ENCODE results near the gene C18orf63.

The C18orf63 gene

DNA sequence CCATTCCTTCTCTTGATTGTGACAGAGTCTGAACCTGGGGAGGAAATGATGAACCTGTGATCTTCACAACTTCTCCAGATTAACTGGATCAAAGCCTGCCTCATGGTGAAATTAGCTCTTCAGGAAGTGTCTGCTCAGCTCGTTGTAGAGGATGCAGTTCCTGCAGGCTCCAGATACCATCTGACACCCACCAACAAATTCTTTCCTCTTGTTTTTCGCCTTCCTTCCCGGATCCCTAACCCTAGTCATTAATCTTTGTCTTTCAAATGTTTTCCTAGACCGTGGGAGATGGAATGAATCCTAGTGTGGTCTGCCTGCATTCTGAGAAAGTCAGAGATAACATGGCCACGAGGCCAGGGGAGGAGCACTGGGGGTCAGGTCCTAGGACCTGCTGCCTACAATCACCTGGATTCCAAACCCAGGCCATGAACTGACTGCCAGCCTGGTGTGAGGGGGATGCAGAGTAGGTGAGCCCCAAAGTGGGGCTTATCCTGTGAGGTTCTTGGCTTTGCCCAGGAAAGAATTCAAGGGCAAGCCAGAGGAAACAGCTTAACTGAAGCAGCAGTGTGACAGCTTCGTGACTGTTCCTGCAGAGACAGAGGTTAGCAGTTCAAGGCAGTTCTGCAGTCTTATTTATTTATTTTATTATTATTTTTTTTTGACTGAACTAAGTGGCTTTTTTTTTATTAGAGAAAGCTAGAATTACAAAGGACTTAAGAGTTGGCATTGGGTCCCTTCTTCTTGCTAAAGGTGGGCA, 73.7 kb downstream of the C18orf63 start:
- TF ChIP-seq POLR2A (IDR thresholded peaks at IDR 0.05; ENCODE audit: low read depth, low read length), result no peak
- DNase-seq (ENCODE audit: insufficient read length, low spot score) (no peak), FAIRE-seq (no peak)

DNA sequence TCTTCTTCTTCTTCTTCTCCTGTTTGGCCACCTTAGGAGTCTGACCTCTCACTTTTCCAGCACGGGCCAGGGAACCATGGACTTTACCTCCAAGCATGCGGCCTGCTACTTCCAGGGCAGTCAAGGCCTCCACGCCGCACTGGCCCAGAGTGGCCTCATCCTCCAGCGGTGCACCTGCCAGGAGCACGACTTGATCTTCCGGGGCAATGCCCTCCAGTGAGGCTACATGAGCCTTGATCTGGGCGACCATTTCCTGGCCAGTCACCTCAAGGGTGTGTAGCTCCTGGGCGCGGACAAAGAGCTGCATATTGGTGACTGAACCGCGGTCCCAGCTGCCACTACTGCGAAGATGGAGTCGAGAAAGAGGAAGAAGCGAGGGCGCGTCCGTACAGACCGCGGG, 74.4 kb downstream of the C18orf63 start:
- no peak for DNase-seq (ENCODE audit: insufficient read length, low spot score)
- no peak for FAIRE-seq
- no peak for TF ChIP-seq POLR2A (IDR thresholded peaks at IDR 0.05; ENCODE audit: low read depth, low read length)

DNA sequence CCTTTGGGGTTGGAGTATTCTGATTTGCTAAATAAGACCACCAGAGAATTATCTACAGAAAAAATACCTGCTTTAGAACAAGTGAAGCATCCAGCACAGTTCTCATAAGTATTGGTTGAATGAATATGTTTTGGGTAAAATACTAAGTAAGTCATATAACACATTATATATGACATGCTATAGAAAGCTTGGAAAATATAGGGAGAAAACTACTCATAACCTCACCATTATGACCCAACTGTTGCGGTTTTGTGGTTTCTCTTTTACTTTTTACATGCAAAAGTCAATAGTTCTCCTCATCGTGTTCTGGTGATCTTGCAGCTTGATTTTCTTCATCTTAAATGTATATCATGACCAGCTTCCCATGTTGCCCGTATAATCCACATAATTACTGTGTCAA, 75.3 kb downstream of the C18orf63 start:
- DNase-seq (ENCODE audit: insufficient read length, low spot score) (no peak), FAIRE-seq (no peak)
- TF ChIP-seq POLR2A (IDR thresholded peaks at IDR 0.05; ENCODE audit: low read depth, low read length), result no peak

- FAIRE-seq (no peak), DNase-seq (ENCODE audit: insufficient read length, low spot score) (no peak)
- no peak for TF ChIP-seq POLR2A (IDR thresholded peaks at IDR 0.05; ENCODE audit: low read depth, low read length)
Measured at GRCh38 chr18:74392323-74392722, 76.7 kb downstream of the C18orf63 start.

DNA sequence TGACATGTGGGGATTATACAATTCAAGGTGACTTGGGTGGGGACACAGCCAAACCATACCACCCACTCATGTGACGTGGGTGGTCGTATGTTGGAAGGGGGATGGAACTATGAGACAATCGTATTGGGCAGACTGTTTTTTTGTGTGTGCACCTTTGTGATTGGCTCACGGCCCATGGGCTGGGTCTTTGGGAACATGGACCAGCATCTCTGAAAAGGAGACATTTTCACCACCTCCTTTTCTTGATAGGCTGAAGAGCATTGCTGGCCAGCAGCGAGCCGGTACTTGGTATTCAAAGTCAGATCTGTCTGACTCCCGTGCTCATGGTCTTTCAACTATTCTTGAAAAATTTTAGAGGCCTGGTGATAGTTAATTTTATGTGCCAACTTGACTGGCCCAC, 79.4 kb downstream of the C18orf63 start:
- TF ChIP-seq POLR2A (IDR thresholded peaks at IDR 0.05; ENCODE audit: low read depth, low read length), result no peak
- FAIRE-seq (no peak), DNase-seq (ENCODE audit: insufficient read length, low spot score) (no peak)

GRCh38 chr18:74395648-74396154, 80.1 kb downstream of the C18orf63 start:
- DNase-seq (ENCODE audit: insufficient read length, low spot score) (no peak), FAIRE-seq (no peak)
- no peak for TF ChIP-seq POLR2A (IDR thresholded peaks at IDR 0.05; ENCODE audit: low read depth, low read length)

GRCh38 chr18:74396171-74397169, 80.8 kb downstream of the C18orf63 start:
- FAIRE-seq (no peak), DNase-seq (ENCODE audit: insufficient read length, low spot score) (no peak)
- TF ChIP-seq POLR2A (IDR thresholded peaks at IDR 0.05; ENCODE audit: low read depth, low read length), result no peak

DNA sequence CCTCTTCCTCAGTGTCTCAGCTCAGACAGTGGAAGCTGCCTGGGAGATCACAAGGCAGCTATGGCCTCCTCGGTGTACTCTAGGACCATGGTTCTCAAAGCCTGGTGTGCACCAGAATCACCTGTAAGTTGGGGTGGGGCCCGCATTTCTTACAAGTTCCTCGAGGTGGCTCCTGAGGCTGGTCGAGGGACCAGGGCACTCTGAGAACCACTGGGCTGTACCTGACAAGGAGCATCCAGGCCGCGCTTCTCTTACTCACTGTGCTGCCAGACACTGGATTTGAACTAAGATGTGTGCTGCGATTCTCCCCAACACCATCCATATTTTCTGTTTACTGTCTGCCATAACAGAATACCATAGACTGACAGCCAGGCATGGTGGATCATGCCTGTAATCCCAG, 81.9 kb downstream of the C18orf63 start:
- DNase-seq (ENCODE audit: insufficient read length, low spot score) (no peak), FAIRE-seq (no peak)
- no peak for TF ChIP-seq POLR2A (IDR thresholded peaks at IDR 0.05; ENCODE audit: low read depth, low read length)

DNA sequence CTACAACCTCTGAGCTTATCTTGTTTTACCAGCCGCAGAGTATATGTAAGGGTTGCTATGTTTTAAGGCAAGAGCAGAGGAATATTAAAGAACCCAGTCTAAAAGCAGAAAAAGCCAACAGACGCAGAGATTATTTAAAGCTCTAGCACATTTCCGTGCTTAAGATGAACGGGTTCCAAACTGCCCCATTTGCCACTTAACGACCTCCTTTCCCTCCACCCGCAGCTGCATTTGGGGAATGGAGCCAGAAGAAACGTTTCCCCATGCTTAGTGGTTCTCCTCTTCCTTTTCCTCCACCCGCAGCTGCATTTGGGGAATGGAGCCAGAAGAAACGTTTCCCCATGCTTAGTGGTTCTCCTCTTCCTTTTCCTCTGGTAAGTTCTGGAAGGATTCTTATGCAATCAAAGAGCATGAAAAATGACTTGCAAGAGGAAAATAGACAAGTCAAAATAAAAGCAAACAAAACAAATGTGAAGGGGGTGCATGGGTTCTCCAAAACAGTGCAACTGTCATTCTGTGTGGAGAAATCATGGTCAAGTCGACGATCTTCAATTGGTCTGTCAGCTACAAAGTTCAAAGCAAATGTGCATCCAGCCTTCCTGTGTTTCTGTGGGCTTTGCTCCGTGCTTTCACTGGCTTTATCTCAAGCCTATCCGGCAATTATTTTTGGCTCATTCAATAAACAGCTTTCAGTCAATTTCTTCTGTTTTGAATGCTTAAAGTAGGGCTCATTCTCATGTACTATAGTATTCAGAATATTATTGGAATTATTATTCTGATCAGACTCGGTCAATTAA, 83.7 kb downstream of the C18orf63 start:
- FAIRE-seq, result no peak
- DNase-seq (ENCODE audit: insufficient read length, low spot score), result no peak
- TF ChIP-seq POLR2A (IDR thresholded peaks at IDR 0.05; ENCODE audit: low read depth, low read length), result no peak

GRCh38 chr18:74400813-74401212, 85.2 kb downstream of the C18orf63 start:
- FAIRE-seq, result no peak
- no peak for DNase-seq (ENCODE audit: insufficient read length, low spot score)
- TF ChIP-seq POLR2A (IDR thresholded peaks at IDR 0.05; ENCODE audit: low read depth, low read length), result no peak

DNA sequence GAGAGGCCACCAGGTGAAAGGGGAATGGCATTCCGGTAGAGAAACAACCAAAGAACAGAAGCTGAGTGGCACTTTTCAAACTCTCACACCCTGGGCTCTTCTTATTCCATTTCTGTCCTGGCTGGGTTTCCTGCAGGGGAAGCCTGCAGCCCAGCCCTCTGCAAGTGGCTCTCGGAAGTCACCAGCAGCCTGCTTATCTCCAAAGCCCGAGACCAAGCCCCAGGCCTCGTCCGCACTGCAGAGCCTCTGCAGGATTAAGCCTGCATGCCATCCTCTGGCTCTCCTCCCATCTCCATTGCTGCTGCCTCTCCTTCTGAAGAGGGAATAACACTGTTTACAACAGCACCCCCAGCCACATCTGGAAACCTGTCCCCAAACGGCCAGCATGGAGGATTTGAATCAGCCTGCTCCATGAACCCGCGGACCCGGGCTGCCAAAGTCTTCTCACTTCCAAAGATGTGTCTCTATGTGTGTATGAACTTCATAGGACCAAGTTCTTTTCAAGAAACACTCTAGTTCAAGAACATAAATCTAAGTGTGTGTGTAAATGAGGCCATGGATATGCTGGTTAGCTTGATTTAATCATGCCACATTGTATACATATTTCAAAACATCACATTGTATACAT, 87.3 kb downstream of the C18orf63 start:
- TF ChIP-seq POLR2A (IDR thresholded peaks at IDR 0.05; ENCODE audit: low read depth, low read length), result no peak
- FAIRE-seq, result no peak
- no peak for DNase-seq (ENCODE audit: insufficient read length, low spot score)

DNA sequence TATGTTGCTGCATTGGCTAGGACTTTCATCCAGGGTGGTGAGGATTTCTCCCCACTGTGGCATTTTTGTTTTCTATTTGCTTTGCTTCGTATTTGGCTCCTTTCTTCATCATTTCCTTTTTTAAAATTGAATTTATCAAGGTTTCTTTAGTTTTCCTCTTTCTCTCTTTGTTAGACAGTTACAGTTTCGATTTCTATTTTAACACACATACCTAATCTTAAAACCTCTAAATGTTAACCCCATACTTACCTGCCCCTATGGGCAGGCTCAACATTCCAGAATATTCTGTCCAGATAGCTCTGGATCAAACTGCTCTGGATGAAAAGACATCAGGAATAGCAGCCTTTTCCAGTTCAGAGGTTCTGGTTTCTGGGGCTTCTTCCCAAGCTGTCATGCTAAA, 92.2 kb downstream of the C18orf63 start:
- no peak for DNase-seq (ENCODE audit: insufficient read length, low spot score)
- FAIRE-seq, result no peak
- TF ChIP-seq POLR2A (IDR thresholded peaks at IDR 0.05; ENCODE audit: low read depth, low read length), result no peak
